HEK293 (cell line): ENCODE results near the gene RBM18.

Source experiments
- ZBTB1 ChIP-seq: fragments of 450-650 bp; formaldehyde crosslinking; IDR thresholded peaks from 2 replicates; pipeline ENCODE4 v1.5.1; 2016; ENCODE audit warnings: missing biosample characterization, missing genetic modification characterization
- ZNF138 ChIP-seq: fragments of 450-650 bp; formaldehyde crosslinking; IDR thresholded peaks from 2 replicates; pipeline ENCODE4 v1.5.1; 2016; ENCODE audit warnings: missing biosample characterization, missing genetic modification characterization, borderline replicate concordance
- ZNF157 ChIP-seq: fragments of 450-650 bp; formaldehyde crosslinking; IDR thresholded peaks from 2 replicates; pipeline ENCODE4 v1.5.1; 2016; ENCODE audit warnings: missing biosample characterization, missing genetic modification characterization
- ZNF239 ChIP-seq: fragments of 450-650 bp; formaldehyde crosslinking; IDR thresholded peaks from 2 replicates; pipeline ENCODE4 v1.5.1; 2016; ENCODE audit warnings: missing biosample characterization, missing genetic modification characterization
- ZNF785 ChIP-seq: fragments of 450-650 bp; formaldehyde crosslinking; IDR thresholded peaks from 2 replicates; pipeline ENCODE4 v1.5.1; 2016; ENCODE audit warnings: missing biosample characterization, missing genetic modification characterization
- TF ChIP-seq, protein P1 (sequence below): fragments of 450-650 bp; formaldehyde crosslinking; IDR thresholded peaks from 2 replicates; pipeline ENCODE4 v1.5.1; 2016; ENCODE audit warnings: missing biosample characterization, missing genetic modification characterization
- TF ChIP-seq, protein P2 (sequence below): sonication (generic); formaldehyde crosslinking; IDR thresholded peaks from 2 replicates; pipeline ENCODE4 v1.8.1; 2022; ENCODE audit warnings: mild to moderate bottlenecking, moderate library complexity, missing genetic modification reagents

DNA sequence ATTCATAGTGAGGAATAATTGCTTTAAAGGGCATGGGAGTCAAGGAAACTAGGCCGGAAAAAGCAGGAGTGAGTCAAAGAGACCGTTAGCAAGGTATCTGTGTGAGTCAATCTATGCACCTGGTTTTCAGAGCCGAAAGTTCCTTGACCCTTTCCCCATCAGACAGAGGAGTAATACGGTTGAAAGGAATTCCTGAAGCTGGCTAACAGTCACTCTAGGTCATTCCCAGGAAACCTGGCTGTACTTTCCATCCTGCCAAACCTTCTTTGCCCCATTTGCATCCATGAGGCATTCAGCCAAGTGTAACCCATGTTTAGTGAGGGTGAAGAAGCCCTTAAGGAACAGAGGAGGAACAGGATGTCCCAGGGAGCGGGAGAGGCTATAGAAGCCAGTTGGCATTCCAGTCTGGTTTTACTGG, 16.2 kb downstream of the RBM18 start:
- TF ChIP-seq ZNF138 (tag by site-specific recombination): no peak
- TF ChIP-seq, protein P1, sequence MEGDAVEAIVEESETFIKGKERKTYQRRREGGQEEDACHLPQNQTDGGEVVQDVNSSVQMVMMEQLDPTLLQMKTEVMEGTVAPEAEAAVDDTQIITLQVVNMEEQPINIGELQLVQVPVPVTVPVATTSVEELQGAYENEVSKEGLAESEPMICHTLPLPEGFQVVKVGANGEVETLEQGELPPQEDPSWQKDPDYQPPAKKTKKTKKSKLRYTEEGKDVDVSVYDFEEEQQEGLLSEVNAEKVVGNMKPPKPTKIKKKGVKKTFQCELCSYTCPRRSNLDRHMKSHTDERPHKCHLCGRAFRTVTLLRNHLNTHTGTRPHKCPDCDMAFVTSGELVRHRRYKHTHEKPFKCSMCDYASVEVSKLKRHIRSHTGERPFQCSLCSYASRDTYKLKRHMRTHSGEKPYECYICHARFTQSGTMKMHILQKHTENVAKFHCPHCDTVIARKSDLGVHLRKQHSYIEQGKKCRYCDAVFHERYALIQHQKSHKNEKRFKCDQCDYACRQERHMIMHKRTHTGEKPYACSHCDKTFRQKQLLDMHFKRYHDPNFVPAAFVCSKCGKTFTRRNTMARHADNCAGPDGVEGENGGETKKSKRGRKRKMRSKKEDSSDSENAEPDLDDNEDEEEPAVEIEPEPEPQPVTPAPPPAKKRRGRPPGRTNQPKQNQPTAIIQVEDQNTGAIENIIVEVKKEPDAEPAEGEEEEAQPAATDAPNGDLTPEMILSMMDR: no peak
- no peak for TF ChIP-seq ZBTB1 (tag by site-specific recombination)
- no peak for TF ChIP-seq ZNF239
- TF ChIP-seq ZNF785 (tag by site-specific recombination): no peak
- no peak for TF ChIP-seq ZNF157 (tag by site-specific recombination)
- TF ChIP-seq, protein P2, sequence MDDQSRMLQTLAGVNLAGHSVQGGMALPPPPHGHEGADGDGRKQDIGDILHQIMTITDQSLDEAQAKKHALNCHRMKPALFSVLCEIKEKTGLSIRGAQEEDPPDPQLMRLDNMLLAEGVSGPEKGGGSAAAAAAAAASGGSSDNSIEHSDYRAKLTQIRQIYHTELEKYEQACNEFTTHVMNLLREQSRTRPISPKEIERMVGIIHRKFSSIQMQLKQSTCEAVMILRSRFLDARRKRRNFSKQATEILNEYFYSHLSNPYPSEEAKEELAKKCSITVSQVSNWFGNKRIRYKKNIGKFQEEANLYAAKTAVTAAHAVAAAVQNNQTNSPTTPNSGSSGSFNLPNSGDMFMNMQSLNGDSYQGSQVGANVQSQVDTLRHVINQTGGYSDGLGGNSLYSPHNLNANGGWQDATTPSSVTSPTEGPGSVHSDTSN: no peak
